HUES6 (cell line): ENCODE results near the gene BBS2.

Source experiments
- H3K27ac ChIP-seq: 2 replicates; pipeline ENCODE4 v1.7.0; 2013; ENCODE audit warnings: low read depth, mild to moderate bottlenecking, low read length, inconsistent platforms
- H3K27me3 ChIP-seq: 2 replicates; pipeline ENCODE4 v1.6.1; 2013; ENCODE audit warnings: low read length; ENCODE audit not compliant: control insufficient read depth, insufficient read depth
- H3K36me3 ChIP-seq: 2 replicates; pipeline ENCODE4 v1.6.1; 2013; ENCODE audit warnings: low read length; ENCODE audit not compliant: control insufficient read depth, insufficient read depth
- H3K4me1 ChIP-seq: 2 replicates; pipeline ENCODE4 v1.6.1; 2013; ENCODE audit warnings: low read length; ENCODE audit not compliant: control insufficient read depth, insufficient read depth
- H3K4me3 ChIP-seq: 2 replicates; pipeline ENCODE4 v1.5.1; 2013; ENCODE audit warnings: low read depth, low read length
- H3K9ac ChIP-seq: one replicate; pipeline ENCODE4 v1.6.1; 2013; ENCODE audit warnings: mild to moderate bottlenecking, low read length
- H3K9me3 ChIP-seq: 2 replicates; pipeline ENCODE4 v1.6.1; 2013; ENCODE audit warnings: low read depth, low read length; ENCODE audit not compliant: control insufficient read depth, insufficient read depth

Gene BBS2

DNA sequence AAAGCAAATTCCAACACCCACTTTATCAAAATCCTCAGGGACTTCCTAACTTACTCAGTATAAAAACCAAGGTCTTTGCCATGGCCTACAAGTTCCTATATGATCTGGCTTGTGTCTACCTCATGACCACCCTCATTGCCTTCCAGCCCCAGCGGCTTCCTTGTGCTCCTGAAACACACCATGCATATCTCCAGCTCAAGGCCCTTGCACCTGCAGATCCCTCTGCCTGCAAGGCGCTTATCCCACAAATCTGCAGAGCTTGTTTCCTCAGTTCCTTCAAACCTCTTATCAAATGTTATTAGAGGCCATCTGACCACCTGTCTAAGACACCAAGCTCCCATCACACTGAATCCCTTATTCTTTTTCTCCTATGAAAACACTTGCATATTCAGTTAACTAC, 2.6 kb downstream of the BBS2 start:
- H3K36me3 ChIP-seq = no peaks in the 10 kb centered on the region
- H3K9me3 ChIP-seq = no peaks in the 10 kb centered on the region
- H3K4me3 ChIP-seq = no peak overlapping the region
- H3K9ac ChIP-seq = no peak overlapping the region
- H3K27ac ChIP-seq = no peak overlapping the region
- H3K27me3 ChIP-seq = no peaks in the 10 kb centered on the region
- H3K4me1 ChIP-seq = peaks cover 10% of the 10 kb centered on the region

- H3K9ac ChIP-seq = no peak overlapping the region
- H3K36me3 ChIP-seq = peaks cover 4% of the 10 kb centered on the region; the same call in 1 of the 2 replicates
- no peak overlapping the region for H3K4me3 ChIP-seq
- peaks cover 10% of the 10 kb centered on the region for H3K4me1 ChIP-seq
- no peaks in the 10 kb centered on the region; the same call in 1 of the 2 replicates for H3K9me3 ChIP-seq
- H3K27me3 ChIP-seq = no peaks in the 10 kb centered on the region
- H3K27ac ChIP-seq = no peak overlapping the region
Measured at GRCh38 chr16:56515665-56516064, 4.2 kb downstream of the BBS2 start.

DNA sequence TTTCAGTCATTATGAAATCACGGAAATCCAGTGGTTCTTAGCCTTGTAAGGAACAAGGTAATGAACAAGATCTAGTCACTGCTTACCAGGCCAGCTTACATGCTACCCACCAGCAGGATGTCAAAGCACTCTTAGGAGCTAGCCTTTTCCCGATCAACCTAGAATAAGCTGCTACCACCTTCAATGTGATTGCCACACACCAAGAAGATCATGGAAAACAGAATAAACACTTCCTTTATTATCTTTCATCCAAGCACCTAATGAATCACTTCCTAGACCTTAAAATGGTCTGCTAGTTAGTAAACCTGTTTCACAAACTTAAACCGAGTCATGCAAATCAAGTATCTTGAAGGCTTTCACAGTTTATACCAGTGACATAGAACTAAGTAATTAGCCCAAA, 5.0 kb downstream of the BBS2 start:
- Histone ChIP-seq H3K27me3 (no peaks in the 10 kb centered on the region), H3K9me3 (no peaks in the 10 kb centered on the region; the same call in 1 of the 2 replicates), H3K9ac (no peak overlapping the region), H3K36me3 (peaks cover 8% of the 10 kb centered on the region; the same call in 1 of the 2 replicates), H3K27ac (no peak overlapping the region), H3K4me1 (peaks cover 10% of the 10 kb centered on the region), H3K4me3 (no peak overlapping the region)

DNA sequence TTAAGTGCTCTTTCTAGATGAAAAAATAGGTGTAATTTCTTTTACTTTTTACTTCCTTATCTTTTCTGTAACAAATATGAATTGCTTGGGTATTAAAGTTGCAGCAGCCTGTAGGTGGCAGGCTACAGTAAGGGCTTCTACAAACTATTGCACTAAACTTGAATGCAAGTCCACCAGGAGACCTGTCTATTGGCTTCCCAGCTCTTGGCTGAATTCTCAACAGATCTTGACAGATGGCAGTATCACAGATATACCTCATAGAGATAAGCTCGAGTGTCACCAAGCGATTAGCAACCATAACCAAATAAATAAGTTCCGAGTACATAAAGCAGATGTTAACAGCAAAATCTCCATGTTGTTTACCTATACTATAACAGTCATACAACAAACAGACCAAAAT, 5.9 kb downstream of the BBS2 start:
- Histone ChIP-seq H3K27me3 (no peaks in the 10 kb centered on the region), H3K4me1 (peaks cover 10% of the 10 kb centered on the region), H3K27ac (no peak overlapping the region), H3K4me3 (no peak overlapping the region), H3K36me3 (peaks cover 16% of the 10 kb centered on the region), H3K9ac (no peak overlapping the region), H3K9me3 (no peaks in the 10 kb centered on the region; the same call in 1 of the 2 replicates)

GRCh38 chr16:56513091-56513490, 6.7 kb downstream of the BBS2 start:
- Histone ChIP-seq H3K36me3 (peaks cover 19% of the 10 kb centered on the region), H3K27me3 (no peaks in the 10 kb centered on the region), H3K9ac (no peak overlapping the region), H3K9me3 (no peaks in the 10 kb centered on the region; the same call in 1 of the 2 replicates), H3K27ac (no peak overlapping the region), H3K4me3 (no peak overlapping the region), H3K4me1 (peaks cover 10% of the 10 kb centered on the region)

DNA sequence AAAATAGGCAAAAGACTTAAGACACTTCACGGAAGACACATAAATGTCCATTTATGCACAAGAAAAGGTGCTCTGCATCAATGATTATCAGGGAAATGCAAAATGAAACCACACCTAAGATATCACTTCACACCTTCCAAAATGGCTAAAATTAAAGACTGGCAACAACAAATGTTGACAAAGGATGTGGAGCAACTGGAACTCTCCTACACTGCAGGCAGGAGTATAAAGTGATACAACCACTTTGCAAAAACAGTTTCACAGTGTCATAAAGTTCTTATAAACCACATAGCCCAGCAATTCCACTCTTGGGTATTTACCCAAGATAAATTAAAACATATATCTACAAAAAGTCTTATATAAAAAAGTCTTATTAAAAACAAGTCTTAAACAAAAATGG, 7.8 kb downstream of the BBS2 start:
- Histone ChIP-seq H3K27ac (no peak overlapping the region), H3K9me3 (no peaks in the 10 kb centered on the region; the same call in 1 of the 2 replicates), H3K4me1 (peaks cover 10% of the 10 kb centered on the region), H3K36me3 (peaks cover 19% of the 10 kb centered on the region), H3K4me3 (no peak overlapping the region), H3K27me3 (no peaks in the 10 kb centered on the region), H3K9ac (no peak overlapping the region)

- Histone ChIP-seq H3K36me3 (peaks cover 22% of the 10 kb centered on the region), H3K9me3 (no peaks in the 10 kb centered on the region; the same call in 1 of the 2 replicates), H3K27me3 (no peaks in the 10 kb centered on the region), H3K4me3 (no peak overlapping the region), H3K27ac (no peak overlapping the region), H3K4me1 (peaks cover 4% of the 10 kb centered on the region), H3K9ac (no peak overlapping the region)
Measured at GRCh38 chr16:56510544-56510943, 9.3 kb downstream of the BBS2 start.

DNA sequence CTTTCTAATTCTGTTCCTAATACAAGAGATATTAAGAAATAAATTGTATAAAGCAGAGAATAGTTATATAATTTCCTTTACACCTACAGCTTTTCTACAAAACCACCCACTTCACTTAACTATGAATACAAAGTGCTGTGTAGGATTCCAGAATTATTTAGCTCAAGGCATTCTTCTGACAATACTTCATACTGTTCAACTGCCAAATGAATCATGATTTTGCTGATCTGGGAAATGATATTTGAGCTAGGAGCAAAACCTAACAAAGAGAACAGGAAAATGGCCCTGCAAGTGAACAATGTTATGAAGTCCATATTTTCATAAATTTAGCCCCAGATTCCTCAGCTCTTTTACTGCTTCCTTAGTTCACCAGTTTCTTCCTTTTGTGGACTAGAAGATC, 12.9 kb downstream of the BBS2 start:
- Histone ChIP-seq H3K9ac (no peak overlapping the region), H3K27ac (no peak overlapping the region), H3K36me3 (peaks cover 25% of the 10 kb centered on the region)

GRCh38 chr16:56505181-56505580, 14.6 kb downstream of the BBS2 start:
- Histone ChIP-seq H3K36me3 (peaks cover 34% of the 10 kb centered on the region), H3K4me1 (no peaks in the 10 kb centered on the region), H3K9ac (no peak overlapping the region), H3K4me3 (no peak overlapping the region), H3K27ac (no peak overlapping the region), H3K27me3 (no peaks in the 10 kb centered on the region), H3K9me3 (no peaks in the 10 kb centered on the region)

More for the DNA sequence above, 12.9 kb downstream of the BBS2 start:
- no peaks in the 10 kb centered on the region; the same call in 1 of the 2 replicates for H3K9me3 ChIP-seq
- no peak overlapping the region for H3K4me3 ChIP-seq
- H3K27me3 ChIP-seq = no peaks in the 10 kb centered on the region
- no peaks in the 10 kb centered on the region for H3K4me1 ChIP-seq

- H3K27me3 ChIP-seq = no peaks in the 10 kb centered on the region
Measured at GRCh38 chr16:56493815-56494214, 26.0 kb downstream of the BBS2 start.

GRCh38 chr16:56493126-56493525, 26.7 kb downstream of the BBS2 start:
- no peaks in the 10 kb centered on the region for H3K4me1 ChIP-seq
- no peaks in the 10 kb centered on the region for H3K27me3 ChIP-seq
- no peak overlapping the region for H3K9ac ChIP-seq
- no peaks in the 10 kb centered on the region for H3K9me3 ChIP-seq
- H3K4me3 ChIP-seq = no peak overlapping the region
- no peak overlapping the region for H3K27ac ChIP-seq
- H3K36me3 ChIP-seq = peaks cover 11% of the 10 kb centered on the region

More at GRCh38 chr16:56493815-56494214, 26.0 kb downstream of the BBS2 start:
- Histone ChIP-seq H3K27ac (no peak overlapping the region), H3K4me3 (no peak overlapping the region), H3K9me3 (no peaks in the 10 kb centered on the region), H3K9ac (no peak overlapping the region), H3K36me3 (peaks cover 18% of the 10 kb centered on the region), H3K4me1 (no peaks in the 10 kb centered on the region)
